ENCODE data around the gene SH3BP4. TPM values are rescaled to one million over a fixed set of nuclear protein-coding genes. Genes with fewer than 3 reads are reported as not detected.

The SH3BP4 gene
- total RNA-seq, 1 donor from 2014 or later = 19.2 TPM

GRCh38 chr2:234992196-234992595, 40.4 kb downstream of the SH3BP4 start:
- Histone ChIP-seq H3K9me3 (no peaks in the 10 kb centered on the region), H3K27me3 (no peaks in the 10 kb centered on the region), H3K27ac (no peak overlapping the region), H3K36me3 (no peaks in the 10 kb centered on the region), H3K4me3 (no peak overlapping the region), H3K4me1 (peaks cover 27% of the 10 kb centered on the region)
- TF ChIP-seq POLR2AphosphoS5 (IDR thresholded peaks at IDR 0.05; ENCODE audit: insufficient read depth in 1 of 2, low read depth in 1 of 2) (no peak), CTCF (IDR thresholded peaks at IDR 0.05) (no peak), POLR2A (IDR thresholded peaks at IDR 0.05) (no peak)
- no peak for DNase-seq (ENCODE audit: extremely low spot score in 2 of 2)
- intact Hi-C loops (cut with DNase I) = no loop called here

- H3K27me3 ChIP-seq = no peaks in the 10 kb centered on the region
- peaks cover 27% of the 10 kb centered on the region for H3K4me1 ChIP-seq
- intact Hi-C loops (cut with DNase I) = no loop called here
- no peaks in the 10 kb centered on the region for H3K9me3 ChIP-seq
- H3K36me3 ChIP-seq = no peaks in the 10 kb centered on the region
- no peak for DNase-seq (ENCODE audit: extremely low spot score in 2 of 2)
- H3K27ac ChIP-seq = no peak overlapping the region
- H3K4me3 ChIP-seq = no peak overlapping the region
- TF ChIP-seq POLR2AphosphoS5 (IDR thresholded peaks at IDR 0.05; ENCODE audit: insufficient read depth in 1 of 2, low read depth in 1 of 2) (no peak), POLR2A (IDR thresholded peaks at IDR 0.05) (no peak), CTCF (IDR thresholded peaks at IDR 0.05) (no peak)
These were observed 41.0 kb downstream of the SH3BP4 start for GRCh38 chr2:234992624-234993349.

- no peaks in the 10 kb centered on the region for H3K27me3 ChIP-seq
- intact Hi-C loops (cut with DNase I) = no loop called here
- no peak for TF ChIP-seq CTCF (IDR thresholded peaks at IDR 0.05)
- TF ChIP-seq POLR2A (IDR thresholded peaks at IDR 0.05) = no peak
- no peak for TF ChIP-seq POLR2AphosphoS5 (IDR thresholded peaks at IDR 0.05; ENCODE audit: insufficient read depth in 1 of 2, low read depth in 1 of 2)
These were observed 41.7 kb downstream of the SH3BP4 start for GRCh38 chr2:234993541-234993981.

GRCh38 chr2:234994438-234995321, 42.9 kb downstream of the SH3BP4 start:
- TF ChIP-seq POLR2AphosphoS5 (IDR thresholded peaks at IDR 0.05; ENCODE audit: insufficient read depth in 1 of 2, low read depth in 1 of 2) = no peak
- no peak for TF ChIP-seq POLR2A (IDR thresholded peaks at IDR 0.05)
- TF ChIP-seq CTCF (IDR thresholded peaks at IDR 0.05) = no peak
- no peak for DNase-seq (ENCODE audit: extremely low spot score in 2 of 2)
- intact Hi-C loops (cut with DNase I) = no loop called here

More at GRCh38 chr2:234993541-234993981, 41.7 kb downstream of the SH3BP4 start:
- Histone ChIP-seq H3K27ac (no peak overlapping the region), H3K4me3 (no peak overlapping the region), H3K9me3 (no peaks in the 10 kb centered on the region), H3K4me1 (peaks cover 27% of the 10 kb centered on the region), H3K36me3 (no peaks in the 10 kb centered on the region)
- DNase-seq (ENCODE audit: extremely low spot score in 2 of 2) = no peak

More at GRCh38 chr2:234994438-234995321, 42.9 kb downstream of the SH3BP4 start:
- H3K27me3 ChIP-seq = no peaks in the 10 kb centered on the region
- no peak overlapping the region for H3K4me3 ChIP-seq
- H3K9me3 ChIP-seq = no peaks in the 10 kb centered on the region
- H3K27ac ChIP-seq = no peak overlapping the region
- peaks cover 24% of the 10 kb centered on the region for H3K4me1 ChIP-seq
- H3K36me3 ChIP-seq = no peaks in the 10 kb centered on the region

Measured in vagina (tissue), 2 donors.